ENCODE data around the gene AOC3. TPM values are rescaled to one million over a fixed set of nuclear protein-coding genes. Genes with fewer than 3 reads are reported as not detected.

The AOC3 gene
- total and polyA plus RNA-seq, 2 of the 13 experiments (the other 11 are each of a cell fraction or from before 2014, with no cell fraction given) = 8.7 to 51.7 TPM

DNA sequence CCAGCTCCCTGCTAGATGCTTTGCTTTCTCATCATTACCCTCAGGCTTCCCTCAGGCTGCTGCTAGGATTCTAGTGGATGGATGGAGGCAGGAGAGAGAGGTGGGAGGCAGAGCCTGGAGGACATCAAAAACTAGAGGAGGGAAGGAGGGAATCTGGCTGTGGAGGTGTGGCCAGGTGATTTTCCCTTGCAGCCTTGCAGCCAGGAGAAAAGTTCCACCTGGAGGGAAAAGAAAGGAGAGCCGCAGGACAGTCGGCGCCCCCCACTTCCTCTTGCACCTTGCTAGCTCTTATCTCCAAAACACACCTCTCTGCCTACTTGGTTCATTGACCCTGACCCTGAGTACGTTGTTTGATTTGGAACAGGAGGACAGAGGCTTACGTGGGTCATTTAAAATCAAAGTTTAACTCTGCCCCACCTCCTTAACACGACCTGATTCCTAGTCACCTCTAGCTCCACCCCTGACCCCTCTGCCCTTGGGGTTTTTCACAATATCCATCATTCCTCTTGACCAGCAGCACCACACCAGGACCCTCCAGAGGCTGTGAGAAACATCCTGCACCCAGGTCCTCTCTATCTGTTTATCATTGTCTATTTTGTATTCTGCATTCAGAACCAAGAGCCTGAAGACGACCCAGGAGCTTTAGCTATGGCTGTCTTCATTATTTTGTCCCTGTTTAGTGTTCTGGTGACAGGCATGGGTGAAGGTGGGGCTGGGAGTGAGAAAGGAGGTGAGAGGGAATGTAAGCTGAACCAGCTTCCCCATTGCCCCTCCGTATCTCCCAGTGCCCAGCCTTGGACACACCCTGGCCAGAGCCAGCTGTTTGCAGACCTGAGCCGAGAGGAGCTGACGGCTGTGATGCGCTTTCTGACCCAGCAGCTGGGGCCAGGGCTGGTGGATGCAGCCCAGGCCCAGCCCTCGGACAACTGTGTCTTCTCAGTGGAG is 15.9 kb downstream of the AOC3 start (continued):
- TF ChIP-seq, protein P1, sequence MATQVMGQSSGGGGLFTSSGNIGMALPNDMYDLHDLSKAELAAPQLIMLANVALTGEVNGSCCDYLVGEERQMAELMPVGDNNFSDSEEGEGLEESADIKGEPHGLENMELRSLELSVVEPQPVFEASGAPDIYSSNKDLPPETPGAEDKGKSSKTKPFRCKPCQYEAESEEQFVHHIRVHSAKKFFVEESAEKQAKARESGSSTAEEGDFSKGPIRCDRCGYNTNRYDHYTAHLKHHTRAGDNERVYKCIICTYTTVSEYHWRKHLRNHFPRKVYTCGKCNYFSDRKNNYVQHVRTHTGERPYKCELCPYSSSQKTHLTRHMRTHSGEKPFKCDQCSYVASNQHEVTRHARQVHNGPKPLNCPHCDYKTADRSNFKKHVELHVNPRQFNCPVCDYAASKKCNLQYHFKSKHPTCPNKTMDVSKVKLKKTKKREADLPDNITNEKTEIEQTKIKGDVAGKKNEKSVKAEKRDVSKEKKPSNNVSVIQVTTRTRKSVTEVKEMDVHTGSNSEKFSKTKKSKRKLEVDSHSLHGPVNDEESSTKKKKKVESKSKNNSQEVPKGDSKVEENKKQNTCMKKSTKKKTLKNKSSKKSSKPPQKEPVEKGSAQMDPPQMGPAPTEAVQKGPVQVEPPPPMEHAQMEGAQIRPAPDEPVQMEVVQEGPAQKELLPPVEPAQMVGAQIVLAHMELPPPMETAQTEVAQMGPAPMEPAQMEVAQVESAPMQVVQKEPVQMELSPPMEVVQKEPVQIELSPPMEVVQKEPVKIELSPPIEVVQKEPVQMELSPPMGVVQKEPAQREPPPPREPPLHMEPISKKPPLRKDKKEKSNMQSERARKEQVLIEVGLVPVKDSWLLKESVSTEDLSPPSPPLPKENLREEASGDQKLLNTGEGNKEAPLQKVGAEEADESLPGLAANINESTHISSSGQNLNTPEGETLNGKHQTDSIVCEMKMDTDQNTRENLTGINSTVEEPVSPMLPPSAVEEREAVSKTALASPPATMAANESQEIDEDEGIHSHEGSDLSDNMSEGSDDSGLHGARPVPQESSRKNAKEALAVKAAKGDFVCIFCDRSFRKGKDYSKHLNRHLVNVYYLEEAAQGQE (IDR thresholded peaks at IDR 0.05; ENCODE audit: borderline replicate concordance in 1 of 2, low read depth in 1 of 2, low read length in 2 of 2) = peak in 1 of 2 experiments; percentile 54; a peak in 2 of 4 replicates
- TF ChIP-seq NCOR1 (IDR thresholded peaks at IDR 0.05; ENCODE audit: borderline replicate concordance, low read length) (peak; percentile 91), SAFB2 (CRISPR knock-in tag; IDR thresholded peaks at IDR 0.05; ENCODE audit: borderline replicate concordance, low read depth) (0 out of 2 replicates have a peak, but pooled peaks have one; percentile 27), ZFP82 (CRISPR knock-in tag; IDR thresholded peaks at IDR 0.05; ENCODE audit: borderline replicate concordance) (0 out of 2 replicates have a peak, but pooled peaks have one; percentile 17), ARNTL (CRISPR knock-in tag; IDR thresholded peaks at IDR 0.05) (peak; percentile 91), HCFC1 (IDR thresholded peaks at IDR 0.05; ENCODE audit: low read depth, low read length) (no peak), HDAC1 (CRISPR knock-in tag; IDR thresholded peaks at IDR 0.05) (peak; percentile 78), SPEN (CRISPR knock-in tag; IDR thresholded peaks at IDR 0.05; ENCODE audit: low read depth) (peak; percentile 82; the same call in 1 of the 2 replicates), PAWR (CRISPR knock-in tag; IDR thresholded peaks at IDR 0.05; ENCODE audit: borderline replicate concordance) (0 out of 2 replicates have a peak, but pooled peaks have one; percentile 66), ZSCAN21 (CRISPR knock-in tag; IDR thresholded peaks at IDR 0.05; ENCODE audit: borderline replicate concordance) (no peak), ZKSCAN5 (CRISPR knock-in tag; IDR thresholded peaks at IDR 0.05) (peak; percentile 66), BRD4 (CRISPR knock-in tag; IDR thresholded peaks at IDR 0.05) (0 out of 2 replicates have a peak, but pooled peaks have one; percentile 14), ARNT2 (CRISPR knock-in tag; IDR thresholded peaks at IDR 0.05; ENCODE audit: low read depth) (no peak; the same call in 1 of the 2 replicates)
- TF ChIP-seq, protein P2, sequence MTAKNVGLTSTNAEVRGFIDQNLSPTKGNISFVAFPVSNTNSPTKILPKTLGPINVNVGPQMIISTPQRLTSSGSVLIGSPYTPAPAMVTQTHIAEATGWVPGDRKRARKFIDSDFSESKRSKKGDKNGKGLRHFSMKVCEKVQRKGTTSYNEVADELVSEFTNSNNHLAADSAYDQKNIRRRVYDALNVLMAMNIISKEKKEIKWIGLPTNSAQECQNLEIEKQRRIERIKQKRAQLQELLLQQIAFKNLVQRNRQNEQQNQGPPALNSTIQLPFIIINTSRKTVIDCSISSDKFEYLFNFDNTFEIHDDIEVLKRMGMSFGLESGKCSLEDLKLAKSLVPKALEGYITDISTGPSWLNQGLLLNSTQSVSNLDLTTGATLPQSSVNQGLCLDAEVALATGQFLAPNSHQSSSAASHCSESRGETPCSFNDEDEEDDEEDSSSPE (CRISPR knock-in tag; IDR thresholded peaks at IDR 0.05) = peak; percentile 45; the same call in 1 of the 2 replicates
- TF ChIP-seq, protein P3, sequence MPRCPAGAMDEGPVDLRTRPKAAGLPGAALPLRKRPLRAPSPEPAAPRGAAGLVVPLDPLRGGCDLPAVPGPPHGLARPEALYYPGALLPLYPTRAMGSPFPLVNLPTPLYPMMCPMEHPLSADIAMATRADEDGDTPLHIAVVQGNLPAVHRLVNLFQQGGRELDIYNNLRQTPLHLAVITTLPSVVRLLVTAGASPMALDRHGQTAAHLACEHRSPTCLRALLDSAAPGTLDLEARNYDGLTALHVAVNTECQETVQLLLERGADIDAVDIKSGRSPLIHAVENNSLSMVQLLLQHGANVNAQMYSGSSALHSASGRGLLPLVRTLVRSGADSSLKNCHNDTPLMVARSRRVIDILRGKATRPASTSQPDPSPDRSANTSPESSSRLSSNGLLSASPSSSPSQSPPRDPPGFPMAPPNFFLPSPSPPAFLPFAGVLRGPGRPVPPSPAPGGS (CRISPR knock-in tag; IDR thresholded peaks at IDR 0.05) = peak; percentile 29; the same call in 1 of the 2 replicates
- TF ChIP-seq, protein P4, sequence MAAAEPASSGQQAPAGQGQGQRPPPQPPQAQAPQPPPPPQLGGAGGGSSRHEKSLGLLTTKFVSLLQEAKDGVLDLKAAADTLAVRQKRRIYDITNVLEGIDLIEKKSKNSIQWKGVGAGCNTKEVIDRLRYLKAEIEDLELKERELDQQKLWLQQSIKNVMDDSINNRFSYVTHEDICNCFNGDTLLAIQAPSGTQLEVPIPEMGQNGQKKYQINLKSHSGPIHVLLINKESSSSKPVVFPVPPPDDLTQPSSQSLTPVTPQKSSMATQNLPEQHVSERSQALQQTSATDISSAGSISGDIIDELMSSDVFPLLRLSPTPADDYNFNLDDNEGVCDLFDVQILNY (CRISPR knock-in tag; conservative IDR thresholded peaks at IDR 0.05) = no peak
- TF ChIP-seq, protein P5, sequence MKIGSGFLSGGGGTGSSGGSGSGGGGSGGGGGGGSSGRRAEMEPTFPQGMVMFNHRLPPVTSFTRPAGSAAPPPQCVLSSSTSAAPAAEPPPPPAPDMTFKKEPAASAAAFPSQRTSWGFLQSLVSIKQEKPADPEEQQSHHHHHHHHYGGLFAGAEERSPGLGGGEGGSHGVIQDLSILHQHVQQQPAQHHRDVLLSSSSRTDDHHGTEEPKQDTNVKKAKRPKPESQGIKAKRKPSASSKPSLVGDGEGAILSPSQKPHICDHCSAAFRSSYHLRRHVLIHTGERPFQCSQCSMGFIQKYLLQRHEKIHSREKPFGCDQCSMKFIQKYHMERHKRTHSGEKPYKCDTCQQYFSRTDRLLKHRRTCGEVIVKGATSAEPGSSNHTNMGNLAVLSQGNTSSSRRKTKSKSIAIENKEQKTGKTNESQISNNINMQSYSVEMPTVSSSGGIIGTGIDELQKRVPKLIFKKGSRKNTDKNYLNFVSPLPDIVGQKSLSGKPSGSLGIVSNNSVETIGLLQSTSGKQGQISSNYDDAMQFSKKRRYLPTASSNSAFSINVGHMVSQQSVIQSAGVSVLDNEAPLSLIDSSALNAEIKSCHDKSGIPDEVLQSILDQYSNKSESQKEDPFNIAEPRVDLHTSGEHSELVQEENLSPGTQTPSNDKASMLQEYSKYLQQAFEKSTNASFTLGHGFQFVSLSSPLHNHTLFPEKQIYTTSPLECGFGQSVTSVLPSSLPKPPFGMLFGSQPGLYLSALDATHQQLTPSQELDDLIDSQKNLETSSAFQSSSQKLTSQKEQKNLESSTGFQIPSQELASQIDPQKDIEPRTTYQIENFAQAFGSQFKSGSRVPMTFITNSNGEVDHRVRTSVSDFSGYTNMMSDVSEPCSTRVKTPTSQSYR (CRISPR knock-in tag; IDR thresholded peaks at IDR 0.05; ENCODE audit: borderline replicate concordance) = peak; percentile 76; the same call in 1 of the 2 replicates

All from HepG2 (cell line).